Skeletal muscle tissue (tissue), 4 donors: ENCODE results near the gene SLC1A2. TPM values are rescaled to one million over a fixed set of nuclear protein-coding genes. Genes with fewer than 3 reads are reported as not detected.

Experiments used
- H3K27ac ChIP-seq: one replicate; pipeline ENCODE4 v1.7.0; 2013; ENCODE audit warnings: mild to moderate bottlenecking, low read depth, low read length, inconsistent platforms
- H3K27me3 ChIP-seq, 3 donors: one replicate each; pipeline ENCODE4 v1.7.0; 2013; ENCODE audit warnings: low read length in 3 of 3; ENCODE audit not compliant: control insufficient read depth in 3 of 3, insufficient read depth in 3 of 3
- H3K36me3 ChIP-seq, 3 donors: one replicate each; pipeline ENCODE4 v1.7.0; 2013; ENCODE audit warnings: low read length in 3 of 3; ENCODE audit not compliant: control insufficient read depth in 3 of 3, insufficient read depth in 3 of 3
- H3K4me1 ChIP-seq, 3 donors: one replicate each; pipeline ENCODE4 v1.7.0; 2013; ENCODE audit warnings: low read length in 3 of 3, mild to moderate bottlenecking in 3 of 3; ENCODE audit not compliant: control insufficient read depth in 3 of 3, insufficient read depth in 3 of 3
- H3K4me3 ChIP-seq, 3 donors: one replicate each; pipeline ENCODE4 v1.7.0; 2013; ENCODE audit warnings: low read length in 3 of 3
- H3K9ac ChIP-seq, 3 donors: one replicate each; pipeline ENCODE4 v1.7.0; 2013; ENCODE audit warnings: low read length in 3 of 3, mild to moderate bottlenecking in 3 of 3, moderate library complexity in 2 of 3, low read depth in 1 of 3
- H3K9me3 ChIP-seq, 3 donors: one replicate each; pipeline ENCODE4 v1.7.0; 2013; ENCODE audit warnings: low read length in 3 of 3; ENCODE audit not compliant: control insufficient read depth in 3 of 3
- total RNA-seq: library from RNA; depleted of rRNA; stranded (reverse); fragments of >200 nt; gene quantifications from one replicate; pipeline ENCODE4 v1.2.3, GENCODE V29; 2014
- donor health status: Osteomylitis.

SLC1A2 gene
- total RNA-seq, 1 donor from 2014 or later: 1.6 TPM

DNA sequence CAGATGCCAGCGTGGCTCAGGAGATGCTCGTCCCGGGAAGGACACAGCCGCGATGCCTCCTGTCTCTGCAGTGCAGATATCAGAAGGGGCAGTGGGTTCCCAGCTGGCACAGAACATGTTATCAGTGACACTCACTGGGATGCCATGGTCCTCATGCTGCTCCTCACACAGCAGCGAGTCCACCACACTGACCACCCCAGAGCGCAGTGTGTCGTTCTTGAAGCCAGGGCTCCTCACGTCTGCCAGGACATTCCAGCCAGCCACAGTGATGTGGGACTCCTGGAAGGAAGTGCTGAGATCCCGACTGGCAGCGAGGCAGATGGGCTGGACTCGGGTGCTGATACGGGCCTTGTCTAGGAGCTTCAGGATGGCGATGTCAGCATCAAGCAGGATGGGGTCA, 13.1 kb upstream of the SLC1A2 start:
- Histone ChIP-seq H3K4me3 (no peak overlapping the region), H3K27ac (no peak overlapping the region), H3K4me1 (no peaks in the 10 kb centered on the region)

DNA sequence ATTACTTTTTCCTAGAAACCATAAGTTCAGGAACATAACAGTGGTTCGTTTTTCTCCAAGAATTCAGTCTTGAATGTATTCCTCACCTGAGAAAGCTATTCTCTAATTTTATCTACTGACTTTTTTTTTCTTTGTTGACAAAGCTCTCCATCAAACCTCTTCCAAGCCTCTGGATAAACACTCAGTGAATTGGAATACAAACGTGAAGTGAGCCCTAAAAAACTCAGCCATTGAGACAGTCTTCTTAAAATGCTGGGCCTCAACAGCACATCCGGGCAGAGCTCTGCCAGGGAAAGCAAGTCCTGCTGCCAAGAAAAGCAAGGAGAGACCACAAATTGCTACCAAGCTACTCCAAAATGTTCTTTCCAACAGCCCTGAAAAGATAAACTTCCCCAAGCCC, 7.7 kb upstream of the SLC1A2 start:
- no peak overlapping the region for H3K4me3 ChIP-seq
- no peak overlapping the region for H3K27ac ChIP-seq
- H3K27me3 ChIP-seq: peaks cover 0 to 8% (median 6%) of the 10 kb centered on the region in 3 donors
- no peaks in the 10 kb centered on the region for H3K4me1 ChIP-seq
- no peak overlapping the region for H3K9ac ChIP-seq
- H3K9me3 ChIP-seq: no peaks in the 10 kb centered on the region
- H3K36me3 ChIP-seq: no peaks in the 10 kb centered on the region

More for the DNA sequence above, 13.1 kb upstream of the SLC1A2 start:
- no peak overlapping the region for H3K9ac ChIP-seq
- H3K27me3 ChIP-seq: peaks cover 2 to 3% (median 3%) of the 10 kb centered on the region in 3 donors
- no peaks in the 10 kb centered on the region for H3K36me3 ChIP-seq
- H3K9me3 ChIP-seq: no peaks in the 10 kb centered on the region

DNA sequence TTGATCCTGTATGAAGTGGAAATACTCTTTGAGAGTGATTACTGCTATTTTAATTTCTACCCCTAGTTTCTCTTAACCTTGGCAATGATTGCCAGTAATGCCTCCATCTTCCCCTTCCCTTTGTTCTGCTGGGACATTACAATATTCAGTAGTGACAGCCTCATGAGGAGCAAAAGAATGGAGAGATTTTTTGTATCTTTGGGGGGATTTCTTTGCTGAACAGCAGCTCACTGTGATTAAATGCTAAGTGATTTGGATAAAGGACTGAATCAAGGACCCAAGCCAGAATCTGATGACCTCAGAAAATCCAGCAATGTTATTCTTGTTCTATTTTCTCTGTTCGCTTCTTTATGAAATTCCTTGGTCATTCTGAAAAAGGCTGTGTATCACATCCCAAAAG, 7.0 kb upstream of the SLC1A2 start:
- H3K9me3 ChIP-seq: no peaks in the 10 kb centered on the region
- no peak overlapping the region for H3K9ac ChIP-seq
- no peaks in the 10 kb centered on the region for H3K4me1 ChIP-seq
- H3K4me3 ChIP-seq: no peak overlapping the region
- no peaks in the 10 kb centered on the region for H3K36me3 ChIP-seq
- peaks cover 4 to 8% (median 7%) of the 10 kb centered on the region in 3 donors for H3K27me3 ChIP-seq
- H3K27ac ChIP-seq: no peak overlapping the region

DNA sequence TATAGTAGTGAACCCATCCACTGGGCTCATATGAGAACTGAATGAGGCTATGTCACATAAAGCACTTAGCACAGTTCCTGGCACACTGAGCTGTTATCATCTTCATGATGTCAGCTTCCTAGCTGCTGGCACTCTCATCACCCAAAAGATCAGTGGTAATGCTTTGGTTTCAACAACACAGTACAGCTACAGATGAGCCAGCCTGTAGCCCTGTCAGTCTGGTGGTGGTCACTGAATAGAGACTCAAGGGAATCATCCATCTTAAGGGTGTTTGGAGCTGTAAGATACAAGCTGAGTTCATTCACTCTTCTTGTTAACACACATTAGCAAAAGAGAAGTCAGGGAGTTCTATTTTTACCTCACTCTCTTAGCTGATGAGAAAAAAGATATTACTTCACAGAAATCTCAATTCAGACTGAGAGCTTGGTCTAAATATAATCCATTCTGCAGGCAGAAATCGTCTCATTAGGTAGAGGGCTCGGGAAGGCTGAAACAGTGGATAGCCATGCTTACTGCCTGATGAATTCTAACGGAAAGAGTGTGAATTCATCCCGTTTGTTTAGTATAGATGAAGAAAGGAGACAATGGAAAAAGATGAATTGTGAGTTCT, 6.3 kb upstream of the SLC1A2 start:
- Histone ChIP-seq H3K4me3 (no peak overlapping the region), H3K27me3 (peaks cover 5 to 13% (median 7%) of the 10 kb centered on the region in 3 donors), H3K27ac (no peak overlapping the region), H3K9me3 (no peaks in the 10 kb centered on the region), H3K9ac (no peak overlapping the region), H3K4me1 (no peaks in the 10 kb centered on the region), H3K36me3 (no peaks in the 10 kb centered on the region)

DNA sequence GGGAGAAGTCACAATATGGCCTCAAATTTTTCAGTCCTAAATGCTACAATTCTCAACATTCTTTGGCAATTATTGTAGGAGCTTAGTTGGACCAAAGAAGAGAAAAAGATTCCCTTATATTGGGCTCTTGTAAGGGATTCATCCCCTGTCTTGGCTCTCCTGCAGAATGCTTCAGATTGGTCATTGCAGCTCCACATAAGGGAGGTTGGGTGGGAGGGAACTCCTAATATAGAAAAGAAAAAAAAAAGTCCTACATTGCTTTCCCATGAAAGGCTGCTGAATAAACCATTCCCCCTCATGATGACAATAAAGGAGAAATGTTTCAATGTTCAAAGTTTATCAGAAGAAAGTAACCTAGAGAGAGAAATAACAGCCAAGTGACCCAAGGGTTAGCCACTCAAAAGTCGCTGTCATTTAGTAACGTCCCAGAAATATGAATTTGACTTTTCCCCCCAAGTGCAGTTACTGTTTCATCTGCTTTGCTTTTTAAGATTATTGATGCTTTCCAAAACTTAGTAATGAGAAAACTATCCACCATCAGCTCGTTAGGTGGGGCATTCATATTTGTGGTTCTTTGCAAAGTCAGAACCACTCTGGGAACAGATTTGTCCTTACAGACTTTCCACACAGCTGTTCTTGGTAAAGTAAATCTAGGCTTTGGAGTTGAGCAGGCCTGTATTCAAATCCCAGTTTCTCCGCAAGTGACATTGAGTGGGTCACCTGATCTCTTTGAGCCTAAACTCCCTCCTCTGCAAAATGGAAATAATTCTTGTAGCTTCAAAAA, 5.0 kb upstream of the SLC1A2 start:
- Histone ChIP-seq H3K4me3 (no peak overlapping the region), H3K36me3 (no peaks in the 10 kb centered on the region), H3K4me1 (peaks cover 4 to 6% (median 6%) of the 10 kb centered on the region in 3 donors), H3K27me3 (peaks cover 12 to 24% (median 19%) of the 10 kb centered on the region in 3 donors), H3K27ac (no peak overlapping the region), H3K9ac (no peak overlapping the region), H3K9me3 (no peaks in the 10 kb centered on the region)

DNA sequence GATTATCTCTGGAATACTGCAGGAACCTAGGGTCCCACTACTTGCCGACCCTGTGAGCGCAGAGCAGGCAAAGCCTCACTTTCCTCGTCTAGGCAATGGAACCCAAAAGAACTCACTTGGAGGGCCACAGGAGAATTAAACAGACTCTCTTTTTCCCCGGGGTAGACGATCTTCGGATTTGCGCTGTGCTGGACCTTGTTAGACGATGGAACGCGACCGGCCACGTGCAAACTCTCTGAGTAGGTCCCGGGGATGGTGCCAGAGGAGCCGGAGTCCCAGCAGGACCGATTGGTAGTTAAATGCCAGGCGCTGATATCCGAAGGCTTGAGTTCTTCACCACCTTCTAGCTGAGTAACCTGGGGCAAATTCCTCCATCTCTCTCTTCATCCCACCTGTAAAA, 1.0 kb upstream of the SLC1A2 start:
- Histone ChIP-seq H3K9ac (peak overlapping the region in 1 of 3 donors; percentile 34), H3K27ac (no peak overlapping the region), H3K9me3 (no peaks in the 10 kb centered on the region), H3K27me3 (peaks cover 29 to 47% (median 29%) of the 10 kb centered on the region in 3 donors), H3K4me3 (peak overlapping the region in 1 of 3 donors; percentile 54), H3K36me3 (no peaks in the 10 kb centered on the region), H3K4me1 (peaks cover 10 to 16% (median 11%) of the 10 kb centered on the region in 3 donors)

DNA sequence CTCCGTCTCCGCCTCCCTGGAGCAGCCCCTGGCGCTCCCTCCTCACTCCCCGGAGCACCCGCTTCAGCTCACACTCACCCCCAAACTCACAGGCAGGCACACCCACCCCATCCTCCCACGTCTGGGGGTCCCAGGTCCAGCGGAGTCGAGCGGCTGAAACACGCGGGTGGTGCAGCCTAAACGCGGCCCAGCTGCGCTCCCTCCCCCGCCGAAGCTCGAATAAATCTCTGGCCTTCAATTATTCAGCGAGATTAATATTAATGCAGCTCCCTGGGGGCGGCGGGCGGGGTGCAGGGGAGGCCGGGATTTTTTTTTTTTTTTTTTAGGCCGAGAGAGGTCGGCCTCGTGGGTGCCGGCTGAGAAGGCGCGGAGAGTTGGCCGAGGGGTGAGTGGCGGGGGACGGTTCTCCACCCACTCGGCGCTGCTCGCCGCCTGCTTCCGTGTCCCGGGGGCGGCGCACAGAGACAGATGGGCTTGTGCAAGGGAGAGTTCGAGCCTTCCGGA, 524 bp upstream of the SLC1A2 start:
- H3K36me3 ChIP-seq: no peaks in the 10 kb centered on the region
- H3K9ac ChIP-seq: peak overlapping the region in 1 of 3 donors; percentile 34
- H3K27ac ChIP-seq: no peak overlapping the region
- H3K4me3 ChIP-seq: peak overlapping the region; percentile 52 to 56 (median 54)
- peaks cover 29 to 47% (median 33%) of the 10 kb centered on the region in 3 donors for H3K27me3 ChIP-seq
- H3K4me1 ChIP-seq: peaks cover 10 to 16% (median 11%) of the 10 kb centered on the region in 3 donors
- no peaks in the 10 kb centered on the region for H3K9me3 ChIP-seq

DNA sequence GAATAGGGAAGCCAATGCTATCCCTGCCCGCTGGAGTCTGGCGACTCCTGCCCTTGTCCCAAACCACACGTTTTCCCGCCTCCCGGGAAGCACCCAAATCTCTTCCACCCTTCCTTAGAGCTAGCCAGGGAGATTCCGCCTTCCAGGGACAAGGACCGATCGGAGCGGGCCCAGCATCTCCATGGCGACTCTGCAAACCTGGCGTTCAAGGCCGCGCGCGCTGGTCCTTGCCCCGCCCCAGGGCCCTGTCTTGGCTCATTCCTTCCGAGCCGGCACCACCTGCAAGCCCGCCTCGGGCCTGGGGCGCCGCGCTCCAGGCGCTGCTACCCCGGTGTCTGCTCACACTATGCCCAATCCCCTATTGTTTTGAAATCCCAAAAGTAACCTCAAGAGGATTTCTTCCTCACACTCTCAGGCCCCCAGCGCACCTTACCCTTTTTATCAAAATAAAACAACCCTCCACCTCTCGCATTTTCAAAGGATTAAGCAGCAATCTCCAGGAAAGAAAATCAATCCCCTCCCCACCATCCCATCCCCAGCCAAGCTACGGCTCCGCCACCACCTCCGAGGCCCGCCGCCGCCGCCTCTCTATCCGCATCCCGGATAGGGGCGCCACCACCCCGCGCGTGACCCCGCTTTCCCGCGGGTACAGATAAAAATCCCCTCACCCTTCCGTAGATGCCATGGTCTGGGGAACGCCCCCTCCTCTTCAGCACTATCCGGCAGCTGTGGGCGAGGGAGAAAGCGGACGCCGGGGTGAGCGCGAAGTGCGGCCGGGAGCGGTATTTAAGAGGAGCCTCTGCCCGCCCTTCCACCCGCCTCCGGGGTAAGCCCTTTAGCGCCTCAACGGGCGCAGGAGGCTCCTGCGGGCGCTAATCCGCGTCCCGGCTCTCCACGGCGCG, 825 bp downstream of the SLC1A2 start:
- H3K9ac ChIP-seq: peak overlapping the region in 1 of 3 donors; percentile 16
- peaks cover 26 to 47% (median 34%) of the 10 kb centered on the region in 3 donors for H3K27me3 ChIP-seq

DNA sequence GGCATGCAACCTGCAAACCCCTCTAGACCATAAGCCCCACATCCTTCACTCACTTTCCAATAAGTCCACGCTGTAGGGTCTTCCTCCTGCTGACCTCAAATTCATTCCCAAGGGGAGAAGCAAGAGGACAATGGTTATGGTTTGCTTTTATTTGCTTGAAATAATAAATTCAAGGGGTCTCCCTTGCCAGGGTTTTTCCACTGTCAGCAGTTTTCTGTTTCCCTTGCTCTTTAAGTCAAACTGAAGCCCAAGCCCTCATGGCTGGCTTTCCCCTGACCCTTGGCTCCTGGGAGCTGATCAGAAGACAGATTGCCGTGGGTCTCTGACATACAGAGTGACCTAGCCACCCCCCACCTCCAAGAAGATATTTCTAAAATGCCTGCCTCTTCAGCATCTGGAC, 3.9 kb downstream of the SLC1A2 start:
- H3K36me3 ChIP-seq: no peaks in the 10 kb centered on the region

More for the DNA sequence above, 825 bp downstream of the SLC1A2 start:
- Histone ChIP-seq H3K4me1 (peaks cover 10 to 16% (median 11%) of the 10 kb centered on the region in 3 donors), H3K4me3 (peak overlapping the region; percentile 14 to 65 (median 56)), H3K9me3 (no peaks in the 10 kb centered on the region), H3K27ac (no peak overlapping the region), H3K36me3 (no peaks in the 10 kb centered on the region)

More for the DNA sequence above, 3.9 kb downstream of the SLC1A2 start:
- Histone ChIP-seq H3K4me1 (peaks cover 10 to 15% (median 11%) of the 10 kb centered on the region in 3 donors), H3K4me3 (no peak overlapping the region), H3K9ac (no peak overlapping the region), H3K27me3 (peaks cover 23 to 32% (median 27%) of the 10 kb centered on the region in 3 donors), H3K27ac (no peak overlapping the region), H3K9me3 (no peaks in the 10 kb centered on the region)
